Stomach smooth muscle (tissue), 2 donors: ENCODE data around the gene CHAF1A.

Source experiments
- H3K27ac ChIP-seq: one replicate; pipeline ENCODE4 v1.7.0; 2013; ENCODE audit warnings: mild to moderate bottlenecking, low read length, inconsistent platforms
- H3K27me3 ChIP-seq, 2 donors: one replicate each; pipeline ENCODE4 v1.7.0; 2013; ENCODE audit warnings: low read length in 2 of 2; ENCODE audit not compliant: insufficient read depth in 2 of 2, control insufficient read depth in 1 of 2
- H3K36me3 ChIP-seq, 2 donors: one replicate each; pipeline ENCODE4 v1.7.0; 2013; ENCODE audit warnings: low read length in 2 of 2; ENCODE audit not compliant: control insufficient read depth in 2 of 2, insufficient read depth in 2 of 2
- H3K4me1 ChIP-seq: one replicate; pipeline ENCODE4 v1.7.0; 2013; ENCODE audit warnings: low read length; ENCODE audit not compliant: control insufficient read depth, insufficient read depth
- H3K4me3 ChIP-seq, 2 donors: one replicate each; pipeline ENCODE4 v1.7.0; 2013; ENCODE audit warnings: low read length in 2 of 2
- H3K9ac ChIP-seq, 2 donors: one replicate each; pipeline ENCODE4 v1.7.0; 2013; ENCODE audit warnings: low read length in 2 of 2, mild to moderate bottlenecking in 1 of 2
- H3K9me3 ChIP-seq, 2 donors: one replicate each; pipeline ENCODE4 v1.7.0; 2013; ENCODE audit warnings: low read length in 2 of 2; ENCODE audit not compliant: control insufficient read depth in 2 of 2
- donor health status: healthy.
- donor health status: Pancreatic carcinoma.

CHAF1A gene

GRCh38 chr19:4491446-4491845, 89.0 kb downstream of the CHAF1A start:
- H3K9ac ChIP-seq: no peak overlapping the region
- H3K36me3 ChIP-seq: peaks cover 28 to 35% of the 10 kb centered on the region in 2 donors
- H3K9me3 ChIP-seq: no peaks in the 10 kb centered on the region
- no peak overlapping the region for H3K27ac ChIP-seq
- no peak overlapping the region for H3K4me3 ChIP-seq
- H3K4me1 ChIP-seq: no peaks in the 10 kb centered on the region
- H3K27me3 ChIP-seq: no peaks in the 10 kb centered on the region

GRCh38 chr19:4492337-4493103, 90.1 kb downstream of the CHAF1A start:
- Histone ChIP-seq H3K9me3 (no peaks in the 10 kb centered on the region), H3K4me1 (no peaks in the 10 kb centered on the region), H3K9ac (no peak overlapping the region), H3K27ac (no peak overlapping the region), H3K36me3 (peaks cover 28 to 35% of the 10 kb centered on the region in 2 donors), H3K4me3 (no peak overlapping the region), H3K27me3 (no peaks in the 10 kb centered on the region)
